Measurements from ENCODE around the gene LAT. TPM values are rescaled to one million over a fixed set of nuclear protein-coding genes. Genes with fewer than 3 reads are reported as not detected.
"Not testable (repeated sequence)": the region's sequence is repeated elsewhere in the genome, so short reads cannot be mapped to it uniquely, and the experiment has no call there.

LAT gene
- total RNA-seq, 1 experiment from 2014 or later: 3.3 TPM

GRCh38 chr16:28980330-28980729 is 4.5 kb upstream of the LAT start:
- CTCF ChIA-PET; BruUV-seq (replicated peaks): not testable (repeated sequence)

GRCh38 chr16:28980929-28981328 is 3.9 kb upstream of the LAT start:
- H3K27me3 ChIP-seq (ENCODE audit: insufficient read depth, low read length): no peaks in the 10 kb centered on the region
- H3K4me1 ChIP-seq (ENCODE audit: control insufficient read depth in 1 of 2, insufficient read depth in 2 of 2, low read length in 2 of 2): no peaks in the 10 kb centered on the region
- H4K20me1 ChIP-seq (ENCODE audit: insufficient read depth): no peaks in the 10 kb centered on the region
- ChIA-PET RAD21 (ENCODE audit: low non-redundant PET in 1 of 2, low total read pairs in 2 of 2, uncharacterized antibody in 2 of 2, unreplicated experiment in 2 of 2) (no interaction called here), CTCF (no interaction called here), POLR2A (no interaction called here)
- H3K9me3 ChIP-seq (ENCODE audit: control insufficient read depth in 1 of 2, insufficient read depth in 1 of 2, low read depth in 1 of 2, low read length in 2 of 2): no peaks in the 10 kb centered on the region; a peak in 1 of 4 replicates
- BruUV-seq (replicated peaks): no TSS peak
- intact Hi-C loops (cut with micrococcal nuclease): no loop called here
- peaks cover 0 to 15% of the 10 kb centered on the region in 2 experiments; a peak in 2 of 4 replicates for H3K36me3 ChIP-seq (ENCODE audit: control insufficient read depth in 1 of 2, insufficient read depth in 2 of 2, low read length in 2 of 2)
- no peak for TF ChIP-seq EZH2phosphoT487 (IDR thresholded peaks at IDR 0.05; ENCODE audit: borderline replicate concordance)
- no peak for TF ChIP-seq CTCF (IDR thresholded peaks at IDR 0.05 in 2 of 3, conservative IDR thresholded peaks at IDR 0.05 in 1 of 3; ENCODE audit: borderline replicate concordance in 1 of 3, insufficient read depth in 1 of 3, low read depth in 2 of 3, low read length in 2 of 3)
- no peak for TF ChIP-seq ZFX (IDR thresholded peaks at IDR 0.05)
- TF ChIP-seq ELF1 (IDR thresholded peaks at IDR 0.05; ENCODE audit: borderline replicate concordance, low read depth): no peak
- TF ChIP-seq ZNF274 (IDR thresholded peaks at IDR 0.05; ENCODE audit: low read depth, low read length): no peak
- TF ChIP-seq JUND (IDR thresholded peaks at IDR 0.05): no peak
- TF ChIP-seq, protein P1, sequence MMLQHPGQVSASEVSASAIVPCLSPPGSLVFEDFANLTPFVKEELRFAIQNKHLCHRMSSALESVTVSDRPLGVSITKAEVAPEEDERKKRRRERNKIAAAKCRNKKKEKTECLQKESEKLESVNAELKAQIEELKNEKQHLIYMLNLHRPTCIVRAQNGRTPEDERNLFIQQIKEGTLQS (IDR thresholded peaks at IDR 0.05): no peak
- no peak for TF ChIP-seq SRF (IDR thresholded peaks at IDR 0.05; ENCODE audit: low read depth)
- TF ChIP-seq EGR1 (IDR thresholded peaks at IDR 0.05; ENCODE audit: low read depth): no peak
- no peak for TF ChIP-seq SP1 (IDR thresholded peaks at IDR 0.05; ENCODE audit: low read depth)
- no peak for TF ChIP-seq RAD21 (IDR thresholded peaks at IDR 0.05; ENCODE audit: low read depth)
- no peak overlapping the region for H3K9ac ChIP-seq (ENCODE audit: low read length)
- no peak overlapping the region for H3K4me2 ChIP-seq (ENCODE audit: low read length)
- no peak overlapping the region for H3K27ac ChIP-seq (ENCODE audit: low read depth, low read length)
- no peak for DNase-seq (ENCODE audit: low read depth, low spot score)
- H3K79me2 ChIP-seq (ENCODE audit: insufficient read depth, low read length): no peaks in the 10 kb centered on the region
- H2AFZ ChIP-seq (ENCODE audit: low read depth, low read length, poor library complexity, severe bottlenecking): no peak overlapping the region
- H3K9me2 ChIP-seq (ENCODE audit: insufficient read depth): no peaks in the 10 kb centered on the region
- no peak overlapping the region for H3K4me3 ChIP-seq (replicated peaks in 1 of 2; ENCODE audit: low read depth in 1 of 2, low read length in 2 of 2)
- no peak for ATAC-seq

More at GRCh38 chr16:28980330-28980729, 4.5 kb upstream of the LAT start:
- TF ChIP-seq CTCF (IDR thresholded peaks at IDR 0.05 in 2 of 3, conservative IDR thresholded peaks at IDR 0.05 in 1 of 3; ENCODE audit: borderline replicate concordance in 1 of 3, insufficient read depth in 1 of 3, low read depth in 2 of 3, low read length in 2 of 3): peak; percentile 18 to 31 (median 22); a peak in 2 of 6 replicates
- POLR2A ChIA-PET; H3K4me2 ChIP-seq (ENCODE audit: low read length); H4K20me1 ChIP-seq (ENCODE audit: insufficient read depth); H3K9me3 ChIP-seq (ENCODE audit: control insufficient read depth in 1 of 2, insufficient read depth in 1 of 2, low read depth in 1 of 2, low read length in 2 of 2); DNase-seq (ENCODE audit: low read depth, low spot score); H2AFZ ChIP-seq (ENCODE audit: low read depth, low read length, poor library complexity, severe bottlenecking); H3K79me2 ChIP-seq (ENCODE audit: insufficient read depth, low read length); H3K4me3 ChIP-seq (replicated peaks in 1 of 2; ENCODE audit: low read depth in 1 of 2, low read length in 2 of 2); intact Hi-C loops (cut with micrococcal nuclease); H3K4me1 ChIP-seq (ENCODE audit: control insufficient read depth in 1 of 2, insufficient read depth in 2 of 2, low read length in 2 of 2); H3K9ac ChIP-seq (ENCODE audit: low read length); RAD21 ChIA-PET (ENCODE audit: low non-redundant PET in 1 of 2, low total read pairs in 2 of 2, uncharacterized antibody in 2 of 2, unreplicated experiment in 2 of 2); H3K9me2 ChIP-seq (ENCODE audit: insufficient read depth); H3K27ac ChIP-seq (ENCODE audit: low read depth, low read length); H3K27me3 ChIP-seq (ENCODE audit: insufficient read depth, low read length): not testable (repeated sequence)
- peaks cover 0 to 15% of the 10 kb centered on the region in 2 experiments; a peak in 2 of 4 replicates for H3K36me3 ChIP-seq (ENCODE audit: control insufficient read depth in 1 of 2, insufficient read depth in 2 of 2, low read length in 2 of 2)
- ATAC-seq: peak; percentile 64

Data from HCT116 (cell line).